Naive B cell (primary cell): ENCODE measurements around the gene GALNT17. TPM values are rescaled to one million over a fixed set of nuclear protein-coding genes. Genes with fewer than 3 reads are reported as not detected.
"Not testable (repeated sequence)": the region's sequence is repeated elsewhere in the genome, so short reads cannot be mapped to it uniquely, and the experiment has no call there.

Experiments
- ATAC-seq, 2 donors: fragments of 150-1000 bp; cut with Tn5 transposase; 2 replicates each; pipeline ENCODE4 v1.10.0; 2021; ENCODE audit warnings: low read depth in 2 of 2, mild to moderate bottlenecking in 2 of 2, moderate library complexity in 2 of 2
- DNase-seq: peaks from one replicate; pipeline ENCODE4 v3.0.0; 2022
- H3K27ac Mint-ChIP-seq, 6 donors: one replicate each; pipeline ENCODE4 v1.8.0; 2020 to 2022; ENCODE audit warnings: mild to moderate bottlenecking in 6 of 6, mixed read lengths in 6 of 6, moderate library complexity in 5 of 6, inconsistent platforms in 2 of 6
- H3K27me3 Mint-ChIP-seq, 3 donors: one replicate each; pipeline ENCODE4 v1.8.0; 2021 to 2022; ENCODE audit warnings: mixed read lengths in 3 of 3, mild to moderate bottlenecking in 1 of 3
- H3K36me3 Mint-ChIP-seq, 2 donors: one replicate each; pipeline ENCODE4 v1.8.0; 2020 to 2022; ENCODE audit warnings: mixed read lengths in 2 of 2, inconsistent platforms in 1 of 2, mild to moderate bottlenecking in 1 of 2
- H3K4me1 Mint-ChIP-seq, 3 donors: one replicate each; pipeline ENCODE4 v1.8.0; 2020 to 2022; ENCODE audit warnings: mixed read lengths in 3 of 3, inconsistent platforms in 1 of 3, mild to moderate bottlenecking in 1 of 3, moderate library complexity in 1 of 3
- H3K4me3 Mint-ChIP-seq, 8 donors: one replicate each; pipeline ENCODE4 v1.8.0; 2020 to 2022; ENCODE audit warnings: mild to moderate bottlenecking in 8 of 8, mixed read lengths in 8 of 8, moderate library complexity in 8 of 8, inconsistent platforms in 2 of 8
- H3K9me3 Mint-ChIP-seq, 7 donors: one replicate each; pipeline ENCODE4 v1.8.0; 2020 to 2022; ENCODE audit warnings: mixed read lengths in 7 of 7, mild to moderate bottlenecking in 5 of 7, inconsistent platforms in 2 of 7, moderate library complexity in 1 of 7
- polyA plus RNA-seq, 6 donors: library from polyadenylated mRNA; unstranded; fragments of 300-500 nt; fragmentation: Illumina TruSeq; gene quantifications; one replicate each; pipeline ENCODE4 v1.2.3, GENCODE V29; 2021; ENCODE audit warnings: low read depth in 6 of 6

Gene GALNT17
- polyA plus RNA-seq, 6 donors from 2014 or later, result not detected

GRCh38 chr7:71261066-71261465 is 129.1 kb downstream of the GALNT17 start:
- ATAC-seq, result no peak
- H3K9me3 Mint-ChIP-seq, result peaks cover 10 to 25% (median 21%) of the 10 kb centered on the region in 7 donors
- no peaks in the 10 kb centered on the region for H3K36me3 Mint-ChIP-seq
- H3K4me3 Mint-ChIP-seq, result no peak overlapping the region
- H3K27me3 Mint-ChIP-seq, result no peaks in the 10 kb centered on the region
- no peaks in the 10 kb centered on the region for H3K4me1 Mint-ChIP-seq
- no peak overlapping the region for H3K27ac Mint-ChIP-seq
- DNase-seq, result no peak

GRCh38 chr7:71262834-71263233 is 130.9 kb downstream of the GALNT17 start:
- ATAC-seq, DNase-seq: not testable (repeated sequence)
- H3K9me3 Mint-ChIP-seq, result peaks cover 16 to 32% (median 23%) of the 10 kb centered on the region in 7 donors

GRCh38 chr7:71264005-71264404 is 132.1 kb downstream of the GALNT17 start:
- no peak overlapping the region for H3K27ac Mint-ChIP-seq
- H3K9me3 Mint-ChIP-seq, result peaks cover 12 to 27% (median 16%) of the 10 kb centered on the region in 7 donors
- H3K27me3 Mint-ChIP-seq, result no peaks in the 10 kb centered on the region
- no peak overlapping the region for H3K4me3 Mint-ChIP-seq
- ATAC-seq (no peak), DNase-seq (no peak)
- no peaks in the 10 kb centered on the region for H3K4me1 Mint-ChIP-seq
- H3K36me3 Mint-ChIP-seq, result no peaks in the 10 kb centered on the region

More at GRCh38 chr7:71262834-71263233, 130.9 kb downstream of the GALNT17 start:
- H3K4me1 Mint-ChIP-seq, H3K4me3 Mint-ChIP-seq, H3K27me3 Mint-ChIP-seq, H3K36me3 Mint-ChIP-seq, H3K27ac Mint-ChIP-seq: not testable (repeated sequence)

- Mint-ChIP-seq H3K36me3 (no peaks in the 10 kb centered on the region), H3K27me3 (no peaks in the 10 kb centered on the region), H3K27ac (no peak overlapping the region), H3K9me3 (peaks cover 10 to 40% (median 18%) of the 10 kb centered on the region in 7 donors), H3K4me3 (no peak overlapping the region), H3K4me1 (no peaks in the 10 kb centered on the region)
- ATAC-seq (no peak), DNase-seq (no peak)
Measured at GRCh38 chr7:71266912-71267311, 135.0 kb downstream of the GALNT17 start.

GRCh38 chr7:71267734-71268469 is 136.0 kb downstream of the GALNT17 start:
- ATAC-seq (no peak), DNase-seq (no peak)
- Mint-ChIP-seq H3K9me3 (peaks cover 13 to 40% (median 25%) of the 10 kb centered on the region in 7 donors), H3K27ac (no peak overlapping the region), H3K36me3 (no peaks in the 10 kb centered on the region), H3K4me1 (no peaks in the 10 kb centered on the region), H3K27me3 (no peaks in the 10 kb centered on the region), H3K4me3 (no peak overlapping the region)

- no peak overlapping the region for H3K27ac Mint-ChIP-seq
- no peaks in the 10 kb centered on the region for H3K27me3 Mint-ChIP-seq
- ATAC-seq, result no peak
- no peak for DNase-seq
- H3K4me1 Mint-ChIP-seq, result no peaks in the 10 kb centered on the region
- H3K4me3 Mint-ChIP-seq, result no peak overlapping the region
- H3K9me3 Mint-ChIP-seq, result peaks cover 4 to 40% (median 23%) of the 10 kb centered on the region in 7 donors
- no peaks in the 10 kb centered on the region for H3K36me3 Mint-ChIP-seq
Measured at GRCh38 chr7:71270558-71270957, 138.6 kb downstream of the GALNT17 start.

GRCh38 chr7:71271203-71271602 is 139.3 kb downstream of the GALNT17 start:
- Mint-ChIP-seq H3K36me3 (no peaks in the 10 kb centered on the region), H3K4me3 (no peak overlapping the region)
- ATAC-seq, result no peak

GRCh38 chr7:71272509-71273490 is 140.9 kb downstream of the GALNT17 start:
- DNase-seq (no peak), ATAC-seq (no peak)
- Mint-ChIP-seq H3K4me1 (no peaks in the 10 kb centered on the region), H3K4me3 (no peak overlapping the region), H3K36me3 (no peaks in the 10 kb centered on the region), H3K27me3 (no peaks in the 10 kb centered on the region), H3K27ac (no peak overlapping the region), H3K9me3 (peaks cover 0 to 34% (median 14%) of the 10 kb centered on the region in 7 donors)

More at GRCh38 chr7:71271203-71271602, 139.3 kb downstream of the GALNT17 start:
- H3K27ac Mint-ChIP-seq, result no peak overlapping the region
- no peaks in the 10 kb centered on the region for H3K4me1 Mint-ChIP-seq
- peaks cover 4 to 34% (median 23%) of the 10 kb centered on the region in 7 donors for H3K9me3 Mint-ChIP-seq
- DNase-seq, result no peak
- no peaks in the 10 kb centered on the region for H3K27me3 Mint-ChIP-seq

GRCh38 chr7:71278257-71278656 is 146.3 kb downstream of the GALNT17 start:
- Mint-ChIP-seq H3K4me3 (no peak overlapping the region), H3K27ac (no peak overlapping the region), H3K9me3 (peaks cover 0 to 30% (median 14%) of the 10 kb centered on the region in 7 donors), H3K27me3 (no peaks in the 10 kb centered on the region), H3K4me1 (no peaks in the 10 kb centered on the region), H3K36me3 (no peaks in the 10 kb centered on the region)
- DNase-seq, result no peak
- ATAC-seq, result no peak

GRCh38 chr7:71281261-71281660 is 149.3 kb downstream of the GALNT17 start:
- no peaks in the 10 kb centered on the region for H3K4me1 Mint-ChIP-seq
- no peaks in the 10 kb centered on the region for H3K36me3 Mint-ChIP-seq
- ATAC-seq (no peak), DNase-seq (no peak)
- no peaks in the 10 kb centered on the region for H3K27me3 Mint-ChIP-seq
- H3K27ac Mint-ChIP-seq, result no peak overlapping the region
- no peak overlapping the region for H3K4me3 Mint-ChIP-seq
- H3K9me3 Mint-ChIP-seq, result peaks cover 3 to 28% (median 12%) of the 10 kb centered on the region in 7 donors

- Mint-ChIP-seq H3K36me3 (no peaks in the 10 kb centered on the region), H3K4me3 (no peak overlapping the region), H3K9me3 (peaks cover 3 to 23% (median 10%) of the 10 kb centered on the region in 7 donors), H3K4me1 (no peaks in the 10 kb centered on the region), H3K27ac (no peak overlapping the region), H3K27me3 (no peaks in the 10 kb centered on the region)
- ATAC-seq, result no peak
- DNase-seq, result no peak
Measured at GRCh38 chr7:71283802-71284201, 151.9 kb downstream of the GALNT17 start.

- H3K4me3 Mint-ChIP-seq, result no peak overlapping the region
- DNase-seq, result no peak
- H3K4me1 Mint-ChIP-seq, result no peaks in the 10 kb centered on the region
- no peaks in the 10 kb centered on the region for H3K27me3 Mint-ChIP-seq
- no peak for ATAC-seq
- no peaks in the 10 kb centered on the region for H3K36me3 Mint-ChIP-seq
- H3K9me3 Mint-ChIP-seq, result peaks cover 0 to 7% (median 3%) of the 10 kb centered on the region in 7 donors
- no peak overlapping the region for H3K27ac Mint-ChIP-seq
Measured at GRCh38 chr7:71285571-71286145, 153.7 kb downstream of the GALNT17 start.

GRCh38 chr7:71286336-71286735 is 154.4 kb downstream of the GALNT17 start:
- H3K36me3 Mint-ChIP-seq, result no peaks in the 10 kb centered on the region
- DNase-seq (no peak), ATAC-seq (no peak)
- no peaks in the 10 kb centered on the region for H3K4me1 Mint-ChIP-seq
- H3K9me3 Mint-ChIP-seq, result peaks cover 0 to 7% (median 4%) of the 10 kb centered on the region in 7 donors
- no peak overlapping the region for H3K4me3 Mint-ChIP-seq
- no peaks in the 10 kb centered on the region for H3K27me3 Mint-ChIP-seq
- no peak overlapping the region for H3K27ac Mint-ChIP-seq
